Neural cell (in vitro differentiated cells): ENCODE results near the gene DDX5. TPM values are rescaled to one million over a fixed set of nuclear protein-coding genes. Genes with fewer than 3 reads are reported as not detected.

Source experiments
- H2AFZ ChIP-seq: fragments of 200-600, 300-800 bp; sonication (generic), shearing (Covaris generic); 2 replicates; pipeline ENCODE4 v1.6.0; 2014; ENCODE audit warnings: low read depth, mild to moderate bottlenecking, antibody characterized with exemption, low read length, moderate library complexity
- H3F3A ChIP-seq: fragments of 200-600 bp; shearing (Covaris generic); 2 replicates; pipeline ENCODE4 v1.6.1; 2016; ENCODE audit warnings: mild to moderate bottlenecking, moderate library complexity, mixed read lengths, antibody characterized with exemption, low read length; ENCODE audit not compliant: insufficient read depth, poor library complexity, severe bottlenecking
- H3K27ac ChIP-seq: fragments of 200-600, 300-800 bp; sonication (generic), shearing (Covaris generic); 2 replicates; pipeline ENCODE4 v1.5.1; 2014; ENCODE audit warnings: mild to moderate bottlenecking, low read length, moderate library complexity
- H3K27me3 ChIP-seq: fragments of 300-800, 200-600 bp; sonication (generic), shearing (Covaris generic); 2 replicates; pipeline ENCODE4 v1.6.0; 2014; ENCODE audit warnings: mild to moderate bottlenecking, low read depth, low read length, moderate library complexity; ENCODE audit not compliant: insufficient read depth
- H3K36me3 ChIP-seq: fragments of 300-800, 200-600 bp; sonication (generic), shearing (Covaris generic); 2 replicates; pipeline ENCODE4 v1.5.1; 2014; ENCODE audit warnings: mild to moderate bottlenecking, antibody characterized with exemption, low read length, moderate library complexity; ENCODE audit not compliant: insufficient read depth
- H3K4me2 ChIP-seq: fragments of 300-800, 200-600 bp; sonication (generic), shearing (Covaris generic); 2 replicates; pipeline ENCODE4 v1.6.0; 2014; ENCODE audit warnings: mild to moderate bottlenecking, low read length
- H3K4me3 ChIP-seq: fragments of 300-800, 200-600 bp; sonication (generic), shearing (Covaris generic); 2 replicates; pipeline ENCODE4 v1.5.1; 2014; ENCODE audit warnings: mild to moderate bottlenecking, low read length, moderate library complexity
- H3K79me2 ChIP-seq: fragments of 200-600 bp; shearing (Covaris generic); replicated peaks from 2 replicates; pipeline ENCODE4 v1.6.0; 2014; ENCODE audit warnings: mild to moderate bottlenecking, low read length, moderate library complexity; ENCODE audit not compliant: insufficient read depth
- H3K9ac ChIP-seq: fragments of 300-800, 200-600 bp; sonication (generic), shearing (Covaris generic); 2 replicates; pipeline ENCODE4 v1.6.1; 2016; ENCODE audit warnings: mild to moderate bottlenecking, low read length, mixed read lengths
- H3K9me2 ChIP-seq: fragments of 200-600 bp; shearing (Covaris generic); 2 replicates; pipeline ENCODE4 v1.6.1; 2016; ENCODE audit warnings: mild to moderate bottlenecking, low read length, mixed read lengths; ENCODE audit not compliant: insufficient read depth
- H3K9me3 ChIP-seq: fragments of 200-600, 300-800 bp; sonication (generic), shearing (Covaris generic); 2 replicates; pipeline ENCODE4 v1.6.1; 2016; ENCODE audit warnings: mild to moderate bottlenecking, mixed run types, low read length, moderate library complexity, mixed read lengths
- H4K20me1 ChIP-seq: fragments of 200-600 bp; shearing (Covaris generic); 2 replicates; pipeline ENCODE4 v1.6.1; 2016; ENCODE audit warnings: mild to moderate bottlenecking, mixed run types; ENCODE audit not compliant: insufficient read depth
- EP300 ChIP-seq: fragments of 450-650 bp; conservative IDR thresholded peaks from 2 replicates; pipeline ENCODE4 v1.6.1; 2014; ENCODE audit warnings: antibody characterized with exemption, mild to moderate bottlenecking, moderate library complexity; ENCODE audit not compliant: poor library complexity, severe bottlenecking
- EZH2 ChIP-seq: fragments of 200-600, 300-800 bp; shearing (Covaris generic), sonication (generic); IDR thresholded peaks from 2 replicates; pipeline ENCODE4 v1.6.1; 2014; ENCODE audit warnings: antibody characterized with exemption, low read length, borderline replicate concordance, mild to moderate bottlenecking; ENCODE audit not compliant: insufficient read depth, poor library complexity, severe bottlenecking
- MXI1 ChIP-seq: fragments of 450-650 bp; conservative IDR thresholded peaks from 2 replicates; pipeline ENCODE4 v1.6.1; 2014; ENCODE audit warnings: antibody characterized with exemption, mild to moderate bottlenecking; ENCODE audit not compliant: poor library complexity, severe bottlenecking
- POLR2AphosphoS5 ChIP-seq: IDR thresholded peaks from 2 replicates; pipeline ENCODE4 v1.6.1; 2012
- RAD21 ChIP-seq: fragments of 450-650 bp; conservative IDR thresholded peaks from 2 replicates; pipeline ENCODE4 v1.6.1; 2014; ENCODE audit warnings: antibody characterized with exemption, mild to moderate bottlenecking, moderate library complexity
- SMC3 ChIP-seq: fragments of 450-650 bp; conservative IDR thresholded peaks from 2 replicates; pipeline ENCODE4 v1.6.1; 2014; ENCODE audit warnings: antibody characterized with exemption, mild to moderate bottlenecking, moderate library complexity; ENCODE audit not compliant: poor library complexity
- TAF1 ChIP-seq: IDR thresholded peaks from 2 replicates; pipeline ENCODE4 v1.6.1; 2012; ENCODE audit warnings: low read depth
- polyA plus RNA-seq: library from polyadenylated mRNA; depleted of rRNA; stranded (reverse); fragments of >200 nt; gene quantifications from 2 replicates; pipeline ENCODE4 v1.2.3, GENCODE V29; 2014
- small RNA-seq, 3 experiments: library from RNA; depleted of rRNA; stranded (forward); fragments of <200 nt; gene quantifications; one replicate each; pipeline ENCODE3, GENCODE V24; 2012
- TF ChIP-seq, protein P1 (sequence below): IDR thresholded peaks from 2 replicates; pipeline ENCODE4 v1.6.1; 2012; ENCODE audit warnings: borderline replicate concordance
- TF ChIP-seq, protein P2 (sequence below): fragments of 450-650 bp; IDR thresholded peaks from 2 replicates; pipeline ENCODE4 v1.5.1; 2014; ENCODE audit warnings: antibody characterized with exemption, mild to moderate bottlenecking, moderate library complexity; ENCODE audit not compliant: poor library complexity, severe bottlenecking

The DDX5 gene
- polyA plus RNA-seq, 1 donor from 2014 or later: 2,358 TPM

DNA sequence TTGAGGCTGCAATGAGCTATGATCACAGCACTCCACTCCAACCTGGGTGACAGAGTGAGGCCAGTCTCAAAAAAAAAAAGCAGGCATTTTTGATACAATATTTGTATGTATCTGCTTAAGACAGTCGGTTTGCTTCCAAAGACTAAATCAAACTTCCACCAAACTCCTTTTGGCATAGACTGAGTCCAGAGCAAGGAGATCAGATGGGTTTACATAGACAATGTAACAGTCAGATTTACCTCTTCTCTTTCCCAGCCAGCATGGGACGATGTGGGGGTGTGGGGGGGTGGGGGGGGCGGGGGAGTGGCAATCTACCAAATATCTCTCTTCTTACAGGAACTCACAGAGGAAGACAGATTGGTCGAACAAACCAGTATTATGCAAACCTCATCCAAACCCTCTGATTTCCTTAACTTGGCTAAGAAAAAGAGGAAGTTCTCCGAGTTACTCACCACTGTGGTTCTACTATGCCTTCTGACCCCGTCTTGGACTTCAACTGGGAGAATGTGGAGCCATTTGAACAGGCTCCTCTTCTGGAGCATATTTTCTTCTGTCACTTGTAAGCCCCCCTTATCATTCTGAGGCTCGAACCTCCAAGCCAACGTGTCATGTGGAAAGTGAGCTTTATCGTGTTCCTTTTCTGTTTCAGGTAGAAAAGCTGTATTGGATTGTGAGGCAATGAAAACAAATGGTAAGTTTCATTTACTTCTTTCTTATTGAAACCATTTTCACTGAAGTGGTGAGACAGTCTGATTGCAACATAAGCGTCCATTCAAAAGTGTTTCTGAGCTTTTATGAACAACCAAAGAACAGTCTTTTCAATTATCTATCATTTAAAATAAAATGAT is 57.2 kb downstream of the DDX5 start, which contains the start of gene MILR1:
Gene MILR1 (plus strand): TSS at position 451 of the 848 bp plus-strand sequence. CDS start 54 bp downstream, at position 505.
- no peaks in the 10 kb centered on the region for H3K9me2 ChIP-seq
- H3F3A ChIP-seq: no peaks in the 10 kb centered on the region
- H3K27ac ChIP-seq: no peak within 1 kb of the TSS
- H4K20me1 ChIP-seq: no peaks in the 10 kb centered on the region
- H3K27me3 ChIP-seq: no peaks in the 10 kb centered on the region
- no peak within 1 kb of the TSS for H3K9ac ChIP-seq
- H2AFZ ChIP-seq: no peak within 1 kb of the TSS
- TF ChIP-seq EP300 (no peak), TAF1 (no peak), MXI1 (no peak), RAD21 (no peak), EZH2 (no peak), SMC3 (no peak), POLR2AphosphoS5 (no peak)
- TF ChIP-seq, protein P1, sequence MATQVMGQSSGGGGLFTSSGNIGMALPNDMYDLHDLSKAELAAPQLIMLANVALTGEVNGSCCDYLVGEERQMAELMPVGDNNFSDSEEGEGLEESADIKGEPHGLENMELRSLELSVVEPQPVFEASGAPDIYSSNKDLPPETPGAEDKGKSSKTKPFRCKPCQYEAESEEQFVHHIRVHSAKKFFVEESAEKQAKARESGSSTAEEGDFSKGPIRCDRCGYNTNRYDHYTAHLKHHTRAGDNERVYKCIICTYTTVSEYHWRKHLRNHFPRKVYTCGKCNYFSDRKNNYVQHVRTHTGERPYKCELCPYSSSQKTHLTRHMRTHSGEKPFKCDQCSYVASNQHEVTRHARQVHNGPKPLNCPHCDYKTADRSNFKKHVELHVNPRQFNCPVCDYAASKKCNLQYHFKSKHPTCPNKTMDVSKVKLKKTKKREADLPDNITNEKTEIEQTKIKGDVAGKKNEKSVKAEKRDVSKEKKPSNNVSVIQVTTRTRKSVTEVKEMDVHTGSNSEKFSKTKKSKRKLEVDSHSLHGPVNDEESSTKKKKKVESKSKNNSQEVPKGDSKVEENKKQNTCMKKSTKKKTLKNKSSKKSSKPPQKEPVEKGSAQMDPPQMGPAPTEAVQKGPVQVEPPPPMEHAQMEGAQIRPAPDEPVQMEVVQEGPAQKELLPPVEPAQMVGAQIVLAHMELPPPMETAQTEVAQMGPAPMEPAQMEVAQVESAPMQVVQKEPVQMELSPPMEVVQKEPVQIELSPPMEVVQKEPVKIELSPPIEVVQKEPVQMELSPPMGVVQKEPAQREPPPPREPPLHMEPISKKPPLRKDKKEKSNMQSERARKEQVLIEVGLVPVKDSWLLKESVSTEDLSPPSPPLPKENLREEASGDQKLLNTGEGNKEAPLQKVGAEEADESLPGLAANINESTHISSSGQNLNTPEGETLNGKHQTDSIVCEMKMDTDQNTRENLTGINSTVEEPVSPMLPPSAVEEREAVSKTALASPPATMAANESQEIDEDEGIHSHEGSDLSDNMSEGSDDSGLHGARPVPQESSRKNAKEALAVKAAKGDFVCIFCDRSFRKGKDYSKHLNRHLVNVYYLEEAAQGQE: no peak
- TF ChIP-seq, protein P2, sequence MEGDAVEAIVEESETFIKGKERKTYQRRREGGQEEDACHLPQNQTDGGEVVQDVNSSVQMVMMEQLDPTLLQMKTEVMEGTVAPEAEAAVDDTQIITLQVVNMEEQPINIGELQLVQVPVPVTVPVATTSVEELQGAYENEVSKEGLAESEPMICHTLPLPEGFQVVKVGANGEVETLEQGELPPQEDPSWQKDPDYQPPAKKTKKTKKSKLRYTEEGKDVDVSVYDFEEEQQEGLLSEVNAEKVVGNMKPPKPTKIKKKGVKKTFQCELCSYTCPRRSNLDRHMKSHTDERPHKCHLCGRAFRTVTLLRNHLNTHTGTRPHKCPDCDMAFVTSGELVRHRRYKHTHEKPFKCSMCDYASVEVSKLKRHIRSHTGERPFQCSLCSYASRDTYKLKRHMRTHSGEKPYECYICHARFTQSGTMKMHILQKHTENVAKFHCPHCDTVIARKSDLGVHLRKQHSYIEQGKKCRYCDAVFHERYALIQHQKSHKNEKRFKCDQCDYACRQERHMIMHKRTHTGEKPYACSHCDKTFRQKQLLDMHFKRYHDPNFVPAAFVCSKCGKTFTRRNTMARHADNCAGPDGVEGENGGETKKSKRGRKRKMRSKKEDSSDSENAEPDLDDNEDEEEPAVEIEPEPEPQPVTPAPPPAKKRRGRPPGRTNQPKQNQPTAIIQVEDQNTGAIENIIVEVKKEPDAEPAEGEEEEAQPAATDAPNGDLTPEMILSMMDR: no peak
- H3K4me3 ChIP-seq: no peak within 1 kb of the TSS
- no peak within 1 kb of the TSS for H3K4me2 ChIP-seq
- H3K79me2 ChIP-seq: no peaks in the 10 kb centered on the region
- no peaks in the 10 kb centered on the region for H3K36me3 ChIP-seq
- H3K9me3 ChIP-seq: no peaks in the 10 kb centered on the region

Small RNAs within 50 kb of the gene (small RNA-seq; reads per million reads assigned to genes)
- 0 to 0.03 (median 0) reads per million in 3 experiments for gene ATP5MFP4

Other genes starting within 250 kb of the DDX5 start
- 19.7 and 20.6 TPM in 2 replicates for gene TEX2, start 243.0 kb downstream of the DDX5 start, polyA plus RNA-seq
- not detected in 2 replicates for gene PECAM1, start 115.4 kb downstream of the DDX5 start, polyA plus RNA-seq
- gene MILR1, start 57.2 kb downstream of the DDX5 start, polyA plus RNA-seq: not detected in 2 replicates
- gene POLG2, start 9.2 kb downstream of the DDX5 start, polyA plus RNA-seq: 14.3 and 16.9 TPM in 2 replicates
- 214 and 220 TPM in 2 replicates for gene CEP95, start 688 bp upstream of the DDX5 start, polyA plus RNA-seq
- 55.2 and 61.0 TPM in 2 replicates for gene SMURF2, start 156.0 kb upstream of the DDX5 start, polyA plus RNA-seq